HG02870 (cell line): ENCODE results near the gene PCDHGA7.
"Not testable (repeated sequence)": the region's sequence is repeated elsewhere in the genome, so short reads cannot be mapped to it uniquely, and the experiment has no call there.

Experiments
- ATAC-seq: cut with Tn5 transposase; IDR thresholded peaks from one replicate; pipeline ENCODE4 v1.9.1; 2021; ENCODE audit warnings: mild to moderate bottlenecking, moderate library complexity; ENCODE audit not compliant: unreplicated experiment

PCDHGA7 gene

GRCh38 chr5:141422742-141423291, 40.3 kb downstream of the PCDHGA7 start:
- no peak for ATAC-seq

DNA sequence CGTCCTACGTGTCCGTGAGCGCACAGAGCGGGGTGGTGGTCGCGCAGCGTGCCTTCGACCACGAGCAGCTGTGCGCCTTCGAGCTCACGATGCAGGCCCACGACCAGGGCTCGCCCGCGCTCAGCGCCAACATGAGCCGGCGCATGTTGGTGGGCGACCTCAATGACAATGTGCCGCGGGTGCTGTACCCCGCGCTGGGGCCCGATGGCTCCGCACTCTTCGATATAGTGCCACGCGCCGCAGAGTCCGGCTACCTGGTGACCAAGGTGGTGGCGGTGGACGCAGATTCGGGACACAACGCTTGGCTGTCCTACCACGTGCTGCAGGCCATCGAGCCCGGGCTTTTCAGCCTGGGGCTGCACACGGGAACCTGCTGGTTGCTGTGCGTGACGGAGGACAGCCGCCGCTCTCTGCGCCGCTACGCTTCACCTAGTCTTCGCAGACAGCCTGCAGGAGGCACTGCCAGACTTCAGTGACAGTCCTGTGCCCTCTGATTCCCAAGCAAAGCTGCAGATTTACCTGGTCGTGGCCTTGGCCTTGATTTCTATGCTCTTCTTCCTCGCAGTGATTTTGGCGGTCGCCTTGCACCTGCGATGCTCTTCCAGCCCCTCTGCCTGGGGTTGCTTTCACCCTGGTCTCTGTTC, 45.4 kb downstream of the PCDHGA7 start:
- no peak for ATAC-seq

DNA sequence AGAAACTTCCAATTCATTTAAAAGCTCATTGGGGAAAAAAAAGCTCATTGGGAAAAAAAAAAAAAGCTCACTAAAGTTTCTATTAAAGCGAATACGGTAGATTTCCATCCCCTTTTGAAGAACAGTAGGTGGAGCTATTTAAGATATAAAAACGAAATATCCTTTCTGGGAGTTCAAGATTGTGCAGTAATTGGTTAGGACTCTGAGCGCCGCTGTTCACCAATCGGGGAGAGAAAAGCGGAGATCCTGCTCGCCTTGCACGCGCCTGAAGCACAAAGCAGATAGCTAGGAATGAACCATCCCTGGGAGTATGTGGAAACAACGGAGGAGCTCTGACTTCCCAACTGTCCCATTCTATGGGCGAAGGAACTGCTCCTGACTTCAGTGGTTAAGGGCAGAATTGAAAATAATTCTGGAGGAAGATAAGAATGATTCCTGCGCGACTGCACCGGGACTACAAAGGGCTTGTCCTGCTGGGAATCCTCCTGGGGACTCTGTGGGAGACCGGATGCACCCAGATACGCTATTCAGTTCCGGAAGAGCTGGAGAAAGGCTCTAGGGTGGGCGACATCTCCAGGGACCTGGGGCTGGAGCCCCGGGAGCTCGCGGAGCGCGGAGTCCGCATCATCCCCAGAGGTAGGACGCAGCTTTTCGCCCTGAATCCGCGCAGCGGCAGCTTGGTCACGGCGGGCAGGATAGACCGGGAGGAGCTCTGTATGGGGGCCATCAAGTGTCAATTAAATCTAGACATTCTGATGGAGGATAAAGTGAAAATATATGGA, 48.0 kb downstream of the PCDHGA7 start, which contains the start of gene PCDHGA12:
PCDHGA12 (plus strand) TSS at position 176 of the 782 bp plus-strand sequence; CDS start at position 429, 253 bp downstream.
- ATAC-seq = peak; percentile 83

GRCh38 chr5:141431286-141431685, 48.7 kb downstream of the PCDHGA7 start:
- peak; percentile 64 for ATAC-seq

GRCh38 chr5:141432308-141432707, 49.8 kb downstream of the PCDHGA7 start:
- ATAC-seq = not testable (repeated sequence)

GRCh38 chr5:141432726-141433125, 50.2 kb downstream of the PCDHGA7 start:
- ATAC-seq = not testable (repeated sequence)

DNA sequence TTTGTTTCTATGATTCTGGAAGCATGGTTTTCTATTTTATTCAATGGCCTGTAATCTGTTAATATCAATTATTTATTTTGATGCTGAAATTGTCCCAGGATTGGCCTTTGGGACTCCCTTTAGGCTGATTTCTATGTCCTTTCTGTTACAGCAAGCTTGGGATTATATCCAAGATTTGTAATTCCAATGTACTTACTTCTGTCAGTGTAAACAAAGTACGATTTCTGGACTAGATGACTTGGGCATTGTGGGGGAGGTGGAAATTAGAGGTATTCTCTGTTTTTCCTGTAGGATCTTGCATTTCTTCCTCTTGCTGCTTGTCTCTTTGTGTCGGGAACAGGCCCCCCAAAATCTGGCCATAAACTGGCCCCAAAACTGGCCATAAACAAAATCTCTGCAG, 51.5 kb downstream of the PCDHGA7 start:
- ATAC-seq = no peak
